Measurements from ENCODE around the gene ARF4. TPM values are rescaled to one million over a fixed set of nuclear protein-coding genes. Genes with fewer than 3 reads are reported as not detected.
A peak's percentile ranks its signal among the peaks of the same experiment; 100 is the strongest.

ARF4 gene
- total RNA-seq, 3 donors from 2014 or later = 93.6 to 125 (median 120) TPM

- peaks cover 4% of the 10 kb centered on the region for H3K36me3 ChIP-seq
- no peaks in the 10 kb centered on the region for H3K27me3 ChIP-seq
- TF ChIP-seq, protein P1, sequence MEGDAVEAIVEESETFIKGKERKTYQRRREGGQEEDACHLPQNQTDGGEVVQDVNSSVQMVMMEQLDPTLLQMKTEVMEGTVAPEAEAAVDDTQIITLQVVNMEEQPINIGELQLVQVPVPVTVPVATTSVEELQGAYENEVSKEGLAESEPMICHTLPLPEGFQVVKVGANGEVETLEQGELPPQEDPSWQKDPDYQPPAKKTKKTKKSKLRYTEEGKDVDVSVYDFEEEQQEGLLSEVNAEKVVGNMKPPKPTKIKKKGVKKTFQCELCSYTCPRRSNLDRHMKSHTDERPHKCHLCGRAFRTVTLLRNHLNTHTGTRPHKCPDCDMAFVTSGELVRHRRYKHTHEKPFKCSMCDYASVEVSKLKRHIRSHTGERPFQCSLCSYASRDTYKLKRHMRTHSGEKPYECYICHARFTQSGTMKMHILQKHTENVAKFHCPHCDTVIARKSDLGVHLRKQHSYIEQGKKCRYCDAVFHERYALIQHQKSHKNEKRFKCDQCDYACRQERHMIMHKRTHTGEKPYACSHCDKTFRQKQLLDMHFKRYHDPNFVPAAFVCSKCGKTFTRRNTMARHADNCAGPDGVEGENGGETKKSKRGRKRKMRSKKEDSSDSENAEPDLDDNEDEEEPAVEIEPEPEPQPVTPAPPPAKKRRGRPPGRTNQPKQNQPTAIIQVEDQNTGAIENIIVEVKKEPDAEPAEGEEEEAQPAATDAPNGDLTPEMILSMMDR (IDR thresholded peaks at IDR 0.05) = no peak
- no peak for TF ChIP-seq POLR2AphosphoS5 (IDR thresholded peaks at IDR 0.05)
- no peak for TF ChIP-seq POLR2A (IDR thresholded peaks at IDR 0.05)
Measured at GRCh38 chr3:57570878-57571277, 26.3 kb downstream of the ARF4 start.

DNA sequence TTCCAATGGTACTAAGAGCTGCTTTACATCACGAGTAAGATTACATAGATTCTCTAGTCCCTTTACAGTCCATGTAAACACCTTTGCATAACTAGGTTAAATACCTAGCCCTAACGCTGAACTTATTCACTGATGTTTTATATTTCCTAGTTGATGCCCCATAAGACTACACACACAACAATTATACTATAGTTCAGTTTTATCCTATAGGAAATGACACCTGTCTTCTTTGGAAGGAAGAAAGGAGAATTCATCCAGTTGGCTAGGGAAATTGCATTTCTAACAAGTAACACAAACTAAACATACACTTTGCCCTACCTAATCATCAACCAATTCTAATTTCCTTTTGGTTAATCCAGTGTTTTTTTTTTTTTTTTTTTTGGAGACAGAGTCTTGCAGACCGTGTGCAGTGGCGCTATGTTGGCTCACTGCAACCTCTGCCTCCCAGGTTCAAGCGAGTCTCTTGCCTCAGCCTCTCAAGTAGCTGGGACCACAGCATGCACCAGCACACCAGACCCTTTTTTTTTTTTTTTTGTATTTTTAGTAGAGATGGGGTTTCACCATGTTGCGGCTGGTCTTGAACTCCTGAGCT, 27.2 kb downstream of the ARF4 start:
- intact Hi-C loops (cut with DNase I; ENCODE audit: low total_unique reads) = no loop called here
- no peaks in the 10 kb centered on the region for H3K27me3 ChIP-seq
- no peak for DNase-seq (ENCODE audit: low spot score in 2 of 2)
- H3K36me3 ChIP-seq = peaks cover 4% of the 10 kb centered on the region
- TF ChIP-seq POLR2AphosphoS5 (IDR thresholded peaks at IDR 0.05) (no peak), POLR2A (IDR thresholded peaks at IDR 0.05) (no peak)
- TF ChIP-seq, protein P1 (IDR thresholded peaks at IDR 0.05) = no peak
- H3K4me3 ChIP-seq = no peak overlapping the region
- H3K27ac ChIP-seq = no peak overlapping the region
- H3K4me1 ChIP-seq = no peaks in the 10 kb centered on the region
- no peaks in the 10 kb centered on the region for H3K9me3 ChIP-seq

More at GRCh38 chr3:57570878-57571277, 26.3 kb downstream of the ARF4 start:
- intact Hi-C loops (cut with DNase I; ENCODE audit: low total_unique reads) = no loop called here
- Histone ChIP-seq H3K4me3 (no peak overlapping the region), H3K27ac (no peak overlapping the region), H3K4me1 (no peaks in the 10 kb centered on the region), H3K9me3 (no peaks in the 10 kb centered on the region)
- DNase-seq (ENCODE audit: low spot score in 2 of 2) = no peak

DNA sequence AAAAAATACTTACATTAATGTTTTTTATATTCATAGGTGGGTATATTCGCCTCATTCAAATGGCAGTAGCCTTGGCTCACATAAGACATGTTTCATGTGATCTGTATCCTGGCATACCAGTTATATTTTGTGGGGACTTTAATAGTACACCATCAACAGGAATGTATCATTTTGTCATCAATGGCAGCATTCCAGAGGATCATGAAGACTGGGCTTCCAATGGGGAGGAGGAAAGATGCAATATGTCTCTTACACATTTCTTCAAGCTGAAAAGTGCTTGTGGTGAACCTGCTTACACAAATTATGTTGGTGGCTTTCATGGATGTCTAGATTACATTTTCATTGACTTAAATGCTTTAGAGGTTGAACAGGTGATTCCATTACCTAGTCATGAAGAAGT, 37.6 kb downstream of the ARF4 start:
- H3K9me3 ChIP-seq = no peaks in the 10 kb centered on the region
- H3K36me3 ChIP-seq = no peaks in the 10 kb centered on the region
- H3K27me3 ChIP-seq = no peaks in the 10 kb centered on the region
- no peak overlapping the region for H3K27ac ChIP-seq
- intact Hi-C loops (cut with DNase I; ENCODE audit: low total_unique reads) = no loop called here
- H3K4me3 ChIP-seq = no peak overlapping the region
- no peak for DNase-seq (ENCODE audit: low spot score in 2 of 2)
- TF ChIP-seq POLR2AphosphoS5 (IDR thresholded peaks at IDR 0.05) (no peak), POLR2A (IDR thresholded peaks at IDR 0.05) (no peak)
- TF ChIP-seq, protein P1 (IDR thresholded peaks at IDR 0.05) = no peak
- peaks cover 0 to 15% of the 10 kb centered on the region in 2 donors for H3K4me1 ChIP-seq

GRCh38 chr3:57557085-57557537, 40.0 kb downstream of the ARF4 start:
- DNase-seq (ENCODE audit: low spot score in 2 of 2) = no peak

More at GRCh38 chr3:57557085-57557537, 40.0 kb downstream of the ARF4 start:
- Histone ChIP-seq H3K4me1 (peaks cover 0 to 15% of the 10 kb centered on the region in 2 donors), H3K9me3 (no peaks in the 10 kb centered on the region), H3K4me3 (peak overlapping the region; percentile 68 to 86 (median 74)), H3K36me3 (no peaks in the 10 kb centered on the region), H3K27me3 (no peaks in the 10 kb centered on the region), H3K27ac (peak overlapping the region; percentile 90 to 93)
- TF ChIP-seq, protein P1 (IDR thresholded peaks at IDR 0.05) = no peak
- TF ChIP-seq POLR2AphosphoS5 (IDR thresholded peaks at IDR 0.05) = no peak
- TF ChIP-seq POLR2A (IDR thresholded peaks at IDR 0.05) = no peak
- intact Hi-C loops (cut with DNase I; ENCODE audit: low total_unique reads) = no loop called here

All from breast epithelium (tissue), 4 donors.